Measurements from ENCODE around the gene ISX. TPM values are rescaled to one million over a fixed set of nuclear protein-coding genes. Genes with fewer than 3 reads are reported as not detected.

Gene ISX
- total and polyA plus RNA-seq, 10 of the 15 experiments (the other 5 are each of a cell fraction or from before 2014, with no cell fraction given), result 0.05 to 0.66 (median 0.25) TPM

DNA sequence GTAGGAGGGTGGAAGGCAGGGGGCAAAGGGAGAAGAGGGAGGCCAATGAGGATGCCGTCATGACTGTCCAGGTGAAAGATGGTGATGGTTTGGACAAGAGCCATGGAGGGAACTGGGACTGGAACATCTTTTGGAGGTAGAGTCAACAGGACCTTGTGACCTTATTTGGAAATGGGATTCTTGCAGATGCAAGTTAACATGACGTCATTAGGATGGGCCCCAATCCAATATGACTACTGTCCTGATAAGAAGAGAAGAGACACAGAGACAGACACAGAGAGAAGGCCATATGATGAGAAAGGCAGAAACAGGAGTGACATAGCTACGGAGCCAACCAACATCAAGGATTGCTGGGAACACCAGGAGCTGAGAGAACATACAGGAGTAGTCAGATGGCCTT, 31.0 kb upstream of the ISX start:
- WGBS (ENCODE audit: insufficient coverage, insufficient replicate concordance, low lambda C conversion rate, missing lambda C conversion rate), result 22% methylated on average over 3 of the region's 3 CpGs
- no peak overlapping the region for H3K4me3 ChIP-seq
- H3K27me3 ChIP-seq (replicated peaks in 1 of 2; ENCODE audit: control insufficient read depth in 2 of 2, insufficient read depth in 2 of 2, low read length in 1 of 2), result no peaks in the 10 kb centered on the region
- H3K9me3 ChIP-seq (replicated peaks; ENCODE audit: control insufficient read depth, insufficient read depth, low read length), result no peaks in the 10 kb centered on the region; the same call in 2 of the 3 replicates
- H3K36me3 ChIP-seq (ENCODE audit: control insufficient read depth in 2 of 2, insufficient read depth in 2 of 2, low read length in 1 of 2), result no peaks in the 10 kb centered on the region
- FAIRE-seq, result no peak
- BruUV-seq (replicated peaks), result no TSS peak
- intact Hi-C loops (cut with micrococcal nuclease; ENCODE audit: unreplicated experiment) (no loop called here), in situ Hi-C loops (cut with MboI) (no loop called here)
- H3K4me1 ChIP-seq (ENCODE audit: control insufficient read depth, insufficient read depth, low read length), result no peaks in the 10 kb centered on the region; the same call in 1 of the 2 replicates
- ChIA-PET POLR2A (no interaction called here), CTCF (interaction anchor here (0.7 to 2.1 kb wide), 4 partner anchors 11 to 293 kb away, joined by 3 to 12 read pairs (median 6); no protein-coding TSS in a partner anchor), SMC1A (ENCODE audit: uncharacterized antibody, unreplicated experiment) (interaction anchor here (0.9 to 2.2 kb wide), 3 partner anchors 83 to 115 kb away, joined by 3 to 6 read pairs (median 4); no protein-coding TSS in a partner anchor), RAD21 (ENCODE audit: unreplicated experiment) (interaction anchor here (1.4 kb wide), 1 partner anchor 116 kb away, joined by 3 read pairs; no protein-coding TSS in a partner anchor)
- no peak overlapping the region for H2AFZ ChIP-seq (ENCODE audit: control insufficient read depth, low read depth, low read length)
- H3K79me2 ChIP-seq (ENCODE audit: control insufficient read depth, insufficient read depth, low read length), result no peaks in the 10 kb centered on the region
- no peak for DNase-seq (ENCODE audit: low read depth, low spot score)
- no peak overlapping the region for H3K4me2 ChIP-seq (ENCODE audit: control insufficient read depth, insufficient read depth)
- H4K20me1 ChIP-seq (ENCODE audit: control insufficient read depth, insufficient read depth), result no peaks in the 10 kb centered on the region
- no peak for TF ChIP-seq NR2C2 (IDR thresholded peaks at IDR 0.05; ENCODE audit: borderline replicate concordance, control insufficient read depth, insufficient read length, low read depth)
- TF ChIP-seq SMAD5 (IDR thresholded peaks at IDR 0.05; ENCODE audit: low read depth), result no peak
- TF ChIP-seq ATF7 (IDR thresholded peaks at IDR 0.05; ENCODE audit: low read depth), result peak; percentile 63
- TF ChIP-seq JUNB (IDR thresholded peaks at IDR 0.05), result no peak
- TF ChIP-seq BRCA1 (IDR thresholded peaks at IDR 0.05; ENCODE audit: low read depth, low read length), result no peak
- no peak for TF ChIP-seq PAX8 (IDR thresholded peaks at IDR 0.05)
- 0 out of 4 replicates have a peak, but pooled peaks of 1 of the 2 experiments have one; percentile 12 for TF ChIP-seq SRF (IDR thresholded peaks at IDR 0.05; ENCODE audit: low read depth in 2 of 2, low read length in 2 of 2)
- TF ChIP-seq PML (IDR thresholded peaks at IDR 0.05; ENCODE audit: low read length), result no peak
- no peak for TF ChIP-seq EZH2 (IDR thresholded peaks at IDR 0.05; ENCODE audit: borderline replicate concordance, control insufficient read depth, low read depth, low read length)
- TF ChIP-seq RUNX3 (IDR thresholded peaks at IDR 0.05; ENCODE audit: low read length), result no peak
- TF ChIP-seq ASH2L (IDR thresholded peaks at IDR 0.05; ENCODE audit: borderline replicate concordance, low read depth), result no peak
- TF ChIP-seq TCF3 (IDR thresholded peaks at IDR 0.05; ENCODE audit: borderline replicate concordance, insufficient read depth, low read depth, low read length), result no peak
- TF ChIP-seq, protein P1, sequence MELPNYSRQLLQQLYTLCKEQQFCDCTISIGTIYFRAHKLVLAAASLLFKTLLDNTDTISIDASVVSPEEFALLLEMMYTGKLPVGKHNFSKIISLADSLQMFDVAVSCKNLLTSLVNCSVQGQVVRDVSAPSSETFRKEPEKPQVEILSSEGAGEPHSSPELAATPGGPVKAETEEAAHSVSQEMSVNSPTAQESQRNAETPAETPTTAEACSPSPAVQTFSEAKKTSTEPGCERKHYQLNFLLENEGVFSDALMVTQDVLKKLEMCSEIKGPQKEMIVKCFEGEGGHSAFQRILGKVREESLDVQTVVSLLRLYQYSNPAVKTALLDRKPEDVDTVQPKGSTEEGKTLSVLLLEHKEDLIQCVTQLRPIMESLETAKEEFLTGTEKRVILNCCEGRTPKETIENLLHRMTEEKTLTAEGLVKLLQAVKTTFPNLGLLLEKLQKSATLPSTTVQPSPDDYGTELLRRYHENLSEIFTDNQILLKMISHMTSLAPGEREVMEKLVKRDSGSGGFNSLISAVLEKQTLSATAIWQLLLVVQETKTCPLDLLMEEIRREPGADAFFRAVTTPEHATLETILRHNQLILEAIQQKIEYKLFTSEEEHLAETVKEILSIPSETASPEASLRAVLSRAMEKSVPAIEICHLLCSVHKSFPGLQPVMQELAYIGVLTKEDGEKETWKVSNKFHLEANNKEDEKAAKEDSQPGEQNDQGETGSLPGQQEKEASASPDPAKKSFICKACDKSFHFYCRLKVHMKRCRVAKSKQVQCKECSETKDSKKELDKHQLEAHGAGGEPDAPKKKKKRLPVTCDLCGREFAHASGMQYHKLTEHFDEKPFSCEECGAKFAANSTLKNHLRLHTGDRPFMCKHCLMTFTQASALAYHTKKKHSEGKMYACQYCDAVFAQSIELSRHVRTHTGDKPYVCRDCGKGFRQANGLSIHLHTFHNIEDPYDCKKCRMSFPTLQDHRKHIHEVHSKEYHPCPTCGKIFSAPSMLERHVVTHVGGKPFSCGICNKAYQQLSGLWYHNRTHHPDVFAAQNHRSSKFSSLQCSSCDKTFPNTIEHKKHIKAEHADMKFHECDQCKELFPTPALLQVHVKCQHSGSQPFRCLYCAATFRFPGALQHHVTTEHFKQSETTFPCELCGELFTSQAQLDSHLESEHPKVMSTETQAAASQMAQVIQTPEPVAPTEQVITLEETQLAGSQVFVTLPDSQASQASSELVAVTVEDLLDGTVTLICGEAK (IDR thresholded peaks at IDR 0.05; ENCODE audit: borderline replicate concordance), result no peak
- no peak for TF ChIP-seq RELA (IDR thresholded peaks at IDR 0.05; ENCODE audit: borderline replicate concordance, partially characterized antibody)
- no peak overlapping the region for H3K27ac ChIP-seq (ENCODE audit: control insufficient read depth, insufficient read depth)
- no peak for ATAC-seq
- H3K9ac ChIP-seq (ENCODE audit: control insufficient read depth, insufficient read depth, low read length), result no peak overlapping the region

All from GM12878 (cell line).